GM23338 (cell line): ENCODE data around the gene MED17. TPM values are rescaled to one million over a fixed set of nuclear protein-coding genes. Genes with fewer than 3 reads are reported as not detected.
A peak's percentile ranks its signal among the peaks of the same experiment; 100 is the strongest.

Source experiments
- ATAC-seq: fragments of 200-7000 bp; cut with Tn5 transposase; 3 replicates; pipeline ENCODE4 v1.9.1; 2020
- DNase-seq: peaks from one replicate; pipeline ENCODE4 v3.0.0-alpha.2; 2015; ENCODE audit warnings: low spot score
- H2AFZ ChIP-seq: fragments of 200-600 bp; sonication (generic); 2 replicates; pipeline ENCODE4 v1.8.0; 2016; ENCODE audit warnings: antibody characterized with exemption, mild to moderate bottlenecking, moderate library complexity
- H3F3A ChIP-seq: fragments of 200-600 bp; sonication (generic); replicated peaks from 2 replicates; pipeline ENCODE4 v1.8.0; 2017; ENCODE audit warnings: antibody characterized with exemption, mixed run types, low read depth
- H3K27ac ChIP-seq: fragments of 200-600 bp; sonication (generic); 2 replicates; pipeline ENCODE4 v1.6.1; 2016; ENCODE audit warnings: low read depth
- H3K27me3 ChIP-seq: fragments of 200-600 bp; sonication (generic); 2 replicates; pipeline ENCODE4 v1.8.0; 2016; ENCODE audit warnings: mild to moderate bottlenecking, mixed run types, moderate library complexity; ENCODE audit not compliant: insufficient read depth
- H3K36me3 ChIP-seq: fragments of 200-600 bp; sonication (generic); 2 replicates; pipeline ENCODE4 v1.8.0; 2016; ENCODE audit warnings: mild to moderate bottlenecking; ENCODE audit not compliant: insufficient read depth
- H3K4me1 ChIP-seq: fragments of 200-600 bp; sonication (generic); 2 replicates; pipeline ENCODE4 v1.8.0; 2016; ENCODE audit warnings: mild to moderate bottlenecking, moderate library complexity; ENCODE audit not compliant: insufficient read depth
- H3K4me2 ChIP-seq: fragments of 200-600 bp; sonication (generic); 2 replicates; pipeline ENCODE4 v1.7.1; 2017; ENCODE audit warnings: mixed run types
- H3K4me3 ChIP-seq: fragments of 200-600 bp; sonication (generic); 2 replicates; pipeline ENCODE4 v1.6.1; 2016; ENCODE audit warnings: mixed run types
- H3K79me2 ChIP-seq: fragments of 200-600 bp; sonication (generic); replicated peaks from 2 replicates; pipeline ENCODE4 v1.8.0; 2017; ENCODE audit warnings: mild to moderate bottlenecking; ENCODE audit not compliant: insufficient read depth
- H3K9me2 ChIP-seq: fragments of 200-600 bp; sonication (generic); 2 replicates; pipeline ENCODE4 v1.8.0; 2017; ENCODE audit not compliant: insufficient read depth
- H4K20me1 ChIP-seq: fragments of 200-600 bp; sonication (generic); replicated peaks from 2 replicates; pipeline ENCODE4 v1.8.0; 2017; ENCODE audit warnings: mild to moderate bottlenecking; ENCODE audit not compliant: insufficient read depth
- H3K27ac Mint-ChIP-seq: 2 replicates; pipeline ENCODE4 v1.8.0; 2020; ENCODE audit warnings: inconsistent platforms, mild to moderate bottlenecking, moderate library complexity, mixed read lengths
- H3K27me3 Mint-ChIP-seq: 3 replicates; pipeline ENCODE4 v1.8.0; 2022; ENCODE audit warnings: low read depth, mild to moderate bottlenecking, moderate library complexity, mixed read lengths, inconsistent platforms; ENCODE audit not compliant: insufficient read depth, poor library complexity
- H3K36me3 Mint-ChIP-seq: 3 replicates; pipeline ENCODE4 v1.8.0; 2021; ENCODE audit warnings: low read depth, mild to moderate bottlenecking, inconsistent platforms, moderate library complexity, mixed read lengths
- H3K4me1 Mint-ChIP-seq: 3 replicates; pipeline ENCODE4 v1.8.0; 2020; ENCODE audit warnings: mild to moderate bottlenecking, inconsistent platforms, mixed read lengths
- H3K4me3 Mint-ChIP-seq: 3 replicates; pipeline ENCODE4 v1.8.0; 2021; ENCODE audit warnings: moderate library complexity, mild to moderate bottlenecking, inconsistent platforms, mixed read lengths
- H3K9me3 Mint-ChIP-seq: 3 replicates; pipeline ENCODE4 v1.8.0; 2020; ENCODE audit warnings: moderate library complexity, mild to moderate bottlenecking, inconsistent platforms, mixed read lengths
- CREB1 ChIP-seq: fragments of 250-450 bp; sonication (Bioruptor Pico); IDR thresholded peaks from 2 replicates; pipeline ENCODE4 v1.5.0; 2020; ENCODE audit warnings: low read depth, mild to moderate bottlenecking, moderate library complexity
- EZH2 ChIP-seq: fragments of 200-600 bp; sonication (generic); IDR thresholded peaks from one replicate; pipeline ENCODE4 v1.8.0; 2017; ENCODE audit warnings: antibody characterized with exemption, mild to moderate bottlenecking, low read depth; ENCODE audit not compliant: unreplicated experiment
- EZH2phosphoT487 ChIP-seq: fragments of 200-600 bp; sonication (generic); IDR thresholded peaks from one replicate; pipeline ENCODE4 v1.8.1; 2018; ENCODE audit warnings: antibody characterized with exemption; ENCODE audit not compliant: unreplicated experiment
- JUNB ChIP-seq: IDR thresholded peaks from one replicate; pipeline ENCODE4 v1.6.1; 2016; ENCODE audit warnings: antibody characterized with exemption; ENCODE audit not compliant: unreplicated experiment
- NANOG ChIP-seq: IDR thresholded peaks from 2 replicates; pipeline ENCODE4 v1.6.1; 2016; ENCODE audit warnings: antibody characterized with exemption, borderline replicate concordance
- POLR2AphosphoS5 ChIP-seq: IDR thresholded peaks from 2 replicates; pipeline ENCODE4 v1.6.1; 2016; ENCODE audit warnings: antibody characterized with exemption, low read depth
- STAT1 ChIP-seq: IDR thresholded peaks from one replicate; pipeline ENCODE4 v1.6.1; 2016; ENCODE audit warnings: antibody characterized with exemption; ENCODE audit not compliant: unreplicated experiment
- ZNF114 ChIP-seq: fragments of 250-450 bp; sonication (Bioruptor Pico); IDR thresholded peaks from 2 replicates; pipeline ENCODE4 v1.5.0; 2020; ENCODE audit warnings: mild to moderate bottlenecking, moderate library complexity
- ZNF331 ChIP-seq: fragments of 250-450 bp; sonication (Bioruptor Pico); IDR thresholded peaks from 2 replicates; pipeline ENCODE4 v1.5.0; 2020; ENCODE audit warnings: low read depth, mild to moderate bottlenecking, moderate library complexity
- polyA plus RNA-seq: library from polyadenylated mRNA; unstranded; fragments of >200 nt; fragmentation: Nextera tagmentation; extraction: Ambion mirVana; gene quantifications from 2 replicates; pipeline ENCODE4 v1.2.1, GENCODE V29; 2016
- total RNA-seq: library from RNA; depleted of rRNA; stranded (reverse); fragments of >200 nt; shearing (Covaris generic); gene quantifications from 2 replicates; pipeline ENCODE4 v1.2.3, GENCODE V29; 2014
- TF ChIP-seq, protein P1 (sequence below): IDR thresholded peaks from 2 replicates; pipeline ENCODE4 v1.6.1; 2016; ENCODE audit warnings: antibody characterized with exemption
- TF ChIP-seq, protein P2 (sequence below): IDR thresholded peaks from one replicate; pipeline ENCODE4 v1.6.1; 2018; ENCODE audit warnings: antibody characterized with exemption; ENCODE audit not compliant: unreplicated experiment
- TF ChIP-seq, protein P3 (sequence below): fragments of 250-450 bp; sonication (Bioruptor Pico); IDR thresholded peaks from 2 replicates; pipeline ENCODE4 v1.5.0; 2020; ENCODE audit warnings: mild to moderate bottlenecking, moderate library complexity
- TF ChIP-seq, protein P4 (sequence below), 2 experiments: fragments of 200-600 bp in 1 of 2; sonication (generic) in 1 of 2; conservative IDR thresholded peaks; 2 replicates each; pipeline versions ENCODE4 v1.5.1 to v1.6.1; 2016 to 2017; ENCODE audit warnings: antibody characterized with exemption in 2 of 2, low read depth in 2 of 2, mild to moderate bottlenecking in 2 of 2, moderate library complexity in 1 of 2

The MED17 gene
- total and polyA plus RNA-seq, 2 experiments from 2014 or later: 19.1 to 31.2 TPM

DNA sequence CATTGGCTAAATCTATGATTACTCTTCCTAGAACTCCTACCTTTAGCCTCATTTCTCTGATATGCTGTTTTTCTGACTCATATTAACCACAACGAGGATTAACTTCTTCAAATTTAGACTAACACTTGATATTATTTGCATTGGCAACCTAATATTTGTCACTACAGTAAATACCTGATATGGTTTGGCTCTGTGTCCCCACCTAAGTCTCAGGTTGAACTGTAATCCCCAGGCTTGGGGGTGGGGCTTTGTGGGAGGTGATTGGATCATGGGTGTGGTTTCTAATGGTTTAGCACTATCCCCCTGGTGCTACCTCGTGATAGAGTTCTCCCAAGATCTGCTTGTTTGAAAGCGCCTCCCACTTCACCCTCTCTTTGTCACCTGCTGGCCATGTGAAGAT is 17.1 kb upstream of the MED17 start:
- Histone ChIP-seq H3K27me3 (no peaks in the 10 kb centered on the region), H2AFZ (no peak overlapping the region), H3K4me2 (no peak overlapping the region), H3K4me3 (no peak overlapping the region), H3K79me2 (no peaks in the 10 kb centered on the region), H3K36me3 (peaks cover 9% of the 10 kb centered on the region; the same call in 1 of the 2 replicates), H3F3A (no peaks in the 10 kb centered on the region), H3K27ac (no peak overlapping the region), H4K20me1 (no peaks in the 10 kb centered on the region), H3K4me1 (no peaks in the 10 kb centered on the region; the same call in 1 of the 2 replicates), H3K9me2 (0 out of 2 replicates have a peak, but pooled peaks cover 6% of the 10 kb centered on the region)
- H3K27me3 Mint-ChIP-seq: peaks cover 2% of the 10 kb centered on the region
- H3K4me1 Mint-ChIP-seq: no peaks in the 10 kb centered on the region
- no peak overlapping the region for H3K27ac Mint-ChIP-seq
- H3K9me3 Mint-ChIP-seq: peaks cover 11% of the 10 kb centered on the region
- no peak overlapping the region for H3K4me3 Mint-ChIP-seq
- TF ChIP-seq JUNB (no peak), POLR2AphosphoS5 (no peak), STAT1 (no peak), EZH2phosphoT487 (no peak), CREB1 (no peak), ZNF114 (no peak), EZH2 (no peak), ZNF331 (no peak), NANOG (no peak)
- TF ChIP-seq, protein P1, sequence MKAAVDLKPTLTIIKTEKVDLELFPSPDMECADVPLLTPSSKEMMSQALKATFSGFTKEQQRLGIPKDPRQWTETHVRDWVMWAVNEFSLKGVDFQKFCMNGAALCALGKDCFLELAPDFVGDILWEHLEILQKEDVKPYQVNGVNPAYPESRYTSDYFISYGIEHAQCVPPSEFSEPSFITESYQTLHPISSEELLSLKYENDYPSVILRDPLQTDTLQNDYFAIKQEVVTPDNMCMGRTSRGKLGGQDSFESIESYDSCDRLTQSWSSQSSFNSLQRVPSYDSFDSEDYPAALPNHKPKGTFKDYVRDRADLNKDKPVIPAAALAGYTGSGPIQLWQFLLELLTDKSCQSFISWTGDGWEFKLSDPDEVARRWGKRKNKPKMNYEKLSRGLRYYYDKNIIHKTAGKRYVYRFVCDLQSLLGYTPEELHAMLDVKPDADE: no peak
- TF ChIP-seq, protein P2, sequence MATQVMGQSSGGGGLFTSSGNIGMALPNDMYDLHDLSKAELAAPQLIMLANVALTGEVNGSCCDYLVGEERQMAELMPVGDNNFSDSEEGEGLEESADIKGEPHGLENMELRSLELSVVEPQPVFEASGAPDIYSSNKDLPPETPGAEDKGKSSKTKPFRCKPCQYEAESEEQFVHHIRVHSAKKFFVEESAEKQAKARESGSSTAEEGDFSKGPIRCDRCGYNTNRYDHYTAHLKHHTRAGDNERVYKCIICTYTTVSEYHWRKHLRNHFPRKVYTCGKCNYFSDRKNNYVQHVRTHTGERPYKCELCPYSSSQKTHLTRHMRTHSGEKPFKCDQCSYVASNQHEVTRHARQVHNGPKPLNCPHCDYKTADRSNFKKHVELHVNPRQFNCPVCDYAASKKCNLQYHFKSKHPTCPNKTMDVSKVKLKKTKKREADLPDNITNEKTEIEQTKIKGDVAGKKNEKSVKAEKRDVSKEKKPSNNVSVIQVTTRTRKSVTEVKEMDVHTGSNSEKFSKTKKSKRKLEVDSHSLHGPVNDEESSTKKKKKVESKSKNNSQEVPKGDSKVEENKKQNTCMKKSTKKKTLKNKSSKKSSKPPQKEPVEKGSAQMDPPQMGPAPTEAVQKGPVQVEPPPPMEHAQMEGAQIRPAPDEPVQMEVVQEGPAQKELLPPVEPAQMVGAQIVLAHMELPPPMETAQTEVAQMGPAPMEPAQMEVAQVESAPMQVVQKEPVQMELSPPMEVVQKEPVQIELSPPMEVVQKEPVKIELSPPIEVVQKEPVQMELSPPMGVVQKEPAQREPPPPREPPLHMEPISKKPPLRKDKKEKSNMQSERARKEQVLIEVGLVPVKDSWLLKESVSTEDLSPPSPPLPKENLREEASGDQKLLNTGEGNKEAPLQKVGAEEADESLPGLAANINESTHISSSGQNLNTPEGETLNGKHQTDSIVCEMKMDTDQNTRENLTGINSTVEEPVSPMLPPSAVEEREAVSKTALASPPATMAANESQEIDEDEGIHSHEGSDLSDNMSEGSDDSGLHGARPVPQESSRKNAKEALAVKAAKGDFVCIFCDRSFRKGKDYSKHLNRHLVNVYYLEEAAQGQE: no peak
- TF ChIP-seq, protein P3, sequence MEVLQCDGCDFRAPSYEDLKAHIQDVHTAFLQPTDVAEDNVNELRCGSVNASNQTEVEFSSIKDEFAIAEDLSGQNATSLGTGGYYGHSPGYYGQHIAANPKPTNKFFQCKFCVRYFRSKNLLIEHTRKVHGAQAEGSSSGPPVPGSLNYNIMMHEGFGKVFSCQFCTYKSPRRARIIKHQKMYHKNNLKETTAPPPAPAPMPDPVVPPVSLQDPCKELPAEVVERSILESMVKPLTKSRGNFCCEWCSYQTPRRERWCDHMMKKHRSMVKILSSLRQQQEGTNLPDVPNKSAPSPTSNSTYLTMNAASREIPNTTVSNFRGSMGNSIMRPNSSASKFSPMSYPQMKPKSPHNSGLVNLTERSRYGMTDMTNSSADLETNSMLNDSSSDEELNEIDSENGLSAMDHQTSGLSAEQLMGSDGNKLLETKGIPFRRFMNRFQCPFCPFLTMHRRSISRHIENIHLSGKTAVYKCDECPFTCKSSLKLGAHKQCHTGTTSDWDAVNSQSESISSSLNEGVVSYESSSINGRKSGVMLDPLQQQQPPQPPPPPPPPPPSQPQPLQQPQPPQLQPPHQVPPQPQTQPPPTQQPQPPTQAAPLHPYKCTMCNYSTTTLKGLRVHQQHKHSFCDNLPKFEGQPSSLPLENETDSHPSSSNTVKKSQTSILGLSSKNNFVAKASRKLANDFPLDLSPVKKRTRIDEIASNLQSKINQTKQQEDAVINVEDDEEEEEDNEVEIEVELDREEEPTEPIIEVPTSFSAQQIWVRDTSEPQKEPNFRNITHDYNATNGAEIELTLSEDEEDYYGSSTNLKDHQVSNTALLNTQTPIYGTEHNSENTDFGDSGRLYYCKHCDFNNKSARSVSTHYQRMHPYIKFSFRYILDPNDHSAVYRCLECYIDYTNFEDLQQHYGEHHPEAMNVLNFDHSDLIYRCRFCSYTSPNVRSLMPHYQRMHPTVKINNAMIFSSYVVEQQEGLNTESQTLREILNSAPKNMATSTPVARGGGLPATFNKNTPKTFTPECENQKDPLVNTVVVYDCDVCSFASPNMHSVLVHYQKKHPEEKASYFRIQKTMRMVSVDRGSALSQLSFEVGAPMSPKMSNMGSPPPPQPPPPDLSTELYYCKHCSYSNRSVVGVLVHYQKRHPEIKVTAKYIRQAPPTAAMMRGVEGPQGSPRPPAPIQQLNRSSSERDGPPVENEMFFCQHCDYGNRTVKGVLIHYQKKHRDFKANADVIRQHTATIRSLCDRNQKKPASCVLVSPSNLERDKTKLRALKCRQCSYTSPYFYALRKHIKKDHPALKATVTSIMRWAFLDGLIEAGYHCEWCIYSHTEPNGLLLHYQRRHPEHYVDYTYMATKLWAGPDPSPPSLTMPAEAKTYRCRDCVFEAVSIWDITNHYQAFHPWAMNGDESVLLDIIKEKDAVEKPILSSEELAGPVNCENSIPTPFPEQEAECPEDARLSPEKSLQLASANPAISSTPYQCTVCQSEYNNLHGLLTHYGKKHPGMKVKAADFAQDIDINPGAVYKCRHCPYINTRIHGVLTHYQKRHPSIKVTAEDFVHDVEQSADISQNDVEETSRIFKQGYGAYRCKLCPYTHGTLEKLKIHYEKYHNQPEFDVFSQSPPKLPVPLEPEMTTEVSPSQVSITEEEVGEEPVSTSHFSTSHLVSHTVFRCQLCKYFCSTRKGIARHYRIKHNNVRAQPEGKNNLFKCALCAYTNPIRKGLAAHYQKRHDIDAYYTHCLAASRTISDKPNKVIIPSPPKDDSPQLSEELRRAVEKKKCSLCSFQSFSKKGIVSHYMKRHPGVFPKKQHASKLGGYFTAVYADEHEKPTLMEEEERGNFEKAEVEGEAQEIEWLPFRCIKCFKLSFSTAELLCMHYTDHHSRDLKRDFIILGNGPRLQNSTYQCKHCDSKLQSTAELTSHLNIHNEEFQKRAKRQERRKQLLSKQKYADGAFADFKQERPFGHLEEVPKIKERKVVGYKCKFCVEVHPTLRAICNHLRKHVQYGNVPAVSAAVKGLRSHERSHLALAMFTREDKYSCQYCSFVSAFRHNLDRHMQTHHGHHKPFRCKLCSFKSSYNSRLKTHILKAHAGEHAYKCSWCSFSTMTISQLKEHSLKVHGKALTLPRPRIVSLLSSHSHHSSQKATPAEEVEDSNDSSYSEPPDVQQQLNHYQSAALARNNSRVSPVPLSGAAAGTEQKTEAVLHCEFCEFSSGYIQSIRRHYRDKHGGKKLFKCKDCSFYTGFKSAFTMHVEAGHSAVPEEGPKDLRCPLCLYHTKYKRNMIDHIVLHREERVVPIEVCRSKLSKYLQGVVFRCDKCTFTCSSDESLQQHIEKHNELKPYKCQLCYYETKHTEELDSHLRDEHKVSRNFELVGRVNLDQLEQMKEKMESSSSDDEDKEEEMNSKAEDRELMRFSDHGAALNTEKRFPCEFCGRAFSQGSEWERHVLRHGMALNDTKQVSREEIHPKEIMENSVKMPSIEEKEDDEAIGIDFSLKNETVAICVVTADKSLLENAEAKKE (CRISPR knock-in tag): no peak
- TF ChIP-seq, protein P4, sequence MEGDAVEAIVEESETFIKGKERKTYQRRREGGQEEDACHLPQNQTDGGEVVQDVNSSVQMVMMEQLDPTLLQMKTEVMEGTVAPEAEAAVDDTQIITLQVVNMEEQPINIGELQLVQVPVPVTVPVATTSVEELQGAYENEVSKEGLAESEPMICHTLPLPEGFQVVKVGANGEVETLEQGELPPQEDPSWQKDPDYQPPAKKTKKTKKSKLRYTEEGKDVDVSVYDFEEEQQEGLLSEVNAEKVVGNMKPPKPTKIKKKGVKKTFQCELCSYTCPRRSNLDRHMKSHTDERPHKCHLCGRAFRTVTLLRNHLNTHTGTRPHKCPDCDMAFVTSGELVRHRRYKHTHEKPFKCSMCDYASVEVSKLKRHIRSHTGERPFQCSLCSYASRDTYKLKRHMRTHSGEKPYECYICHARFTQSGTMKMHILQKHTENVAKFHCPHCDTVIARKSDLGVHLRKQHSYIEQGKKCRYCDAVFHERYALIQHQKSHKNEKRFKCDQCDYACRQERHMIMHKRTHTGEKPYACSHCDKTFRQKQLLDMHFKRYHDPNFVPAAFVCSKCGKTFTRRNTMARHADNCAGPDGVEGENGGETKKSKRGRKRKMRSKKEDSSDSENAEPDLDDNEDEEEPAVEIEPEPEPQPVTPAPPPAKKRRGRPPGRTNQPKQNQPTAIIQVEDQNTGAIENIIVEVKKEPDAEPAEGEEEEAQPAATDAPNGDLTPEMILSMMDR (conservative IDR thresholded peaks at IDR 0.05; ENCODE audit: low read depth in 2 of 2): no peak
- ATAC-seq (no peak), DNase-seq (peak; percentile 12)
- H3K36me3 Mint-ChIP-seq: peaks cover 8% of the 10 kb centered on the region
